HL-60 (cell line): ENCODE data around the gene PELI1.

Source experiments
- DNase-seq, 2 experiments: peaks; one replicate each; pipeline ENCODE4 v3.0.0-alpha.2; 2010 to 2020; ENCODE audit warnings: low read depth in 1 of 2, low spot score in 1 of 2
- H3K27ac ChIP-seq: fragments of 250-450 bp; sonication (Bioruptor Pico); replicated peaks from 2 replicates; pipeline ENCODE4 v1.5.1; 2020; ENCODE audit warnings: mild to moderate bottlenecking, moderate library complexity
- H3K27me3 ChIP-seq: fragments of 250-450 bp; sonication (Bioruptor Pico); 2 replicates; pipeline ENCODE4 v1.5.1; 2021; ENCODE audit warnings: mild to moderate bottlenecking, moderate library complexity; ENCODE audit not compliant: insufficient read depth, poor library complexity, severe bottlenecking
- H3K4me3 ChIP-seq: replicated peaks from 2 replicates; pipeline ENCODE4 v1.5.1; 2011; ENCODE audit warnings: mild to moderate bottlenecking, control low read depth, low read length; ENCODE audit not compliant: insufficient read depth
- CTCF ChIP-seq: IDR thresholded peaks from one replicate; pipeline ENCODE4 v1.5.1; 2011; ENCODE audit warnings: low read length, control low read depth, inconsistent platforms; ENCODE audit not compliant: insufficient read depth
- GABPA ChIP-seq: IDR thresholded peaks from 2 replicates; pipeline ENCODE4 v1.6.1; 2012; ENCODE audit warnings: low read depth
- POLR2AphosphoS5 ChIP-seq: IDR thresholded peaks from 2 replicates; pipeline ENCODE4 v1.6.1; 2012; ENCODE audit warnings: low read depth
- SPI1 ChIP-seq: IDR thresholded peaks from 2 replicates; pipeline ENCODE4 v1.6.1; 2012; ENCODE audit warnings: low read depth, mild to moderate bottlenecking, borderline replicate concordance
- TF ChIP-seq, protein P1 (sequence below): IDR thresholded peaks from 2 replicates; pipeline ENCODE4 v1.6.1; 2012; ENCODE audit warnings: low read depth; ENCODE audit not compliant: insufficient replicate concordance

PELI1 gene

GRCh38 chr2:64145119-64145518 lies 899 bp upstream of the PELI1 start:
- H3K27ac ChIP-seq = no peak overlapping the region
- TF ChIP-seq, protein P1, sequence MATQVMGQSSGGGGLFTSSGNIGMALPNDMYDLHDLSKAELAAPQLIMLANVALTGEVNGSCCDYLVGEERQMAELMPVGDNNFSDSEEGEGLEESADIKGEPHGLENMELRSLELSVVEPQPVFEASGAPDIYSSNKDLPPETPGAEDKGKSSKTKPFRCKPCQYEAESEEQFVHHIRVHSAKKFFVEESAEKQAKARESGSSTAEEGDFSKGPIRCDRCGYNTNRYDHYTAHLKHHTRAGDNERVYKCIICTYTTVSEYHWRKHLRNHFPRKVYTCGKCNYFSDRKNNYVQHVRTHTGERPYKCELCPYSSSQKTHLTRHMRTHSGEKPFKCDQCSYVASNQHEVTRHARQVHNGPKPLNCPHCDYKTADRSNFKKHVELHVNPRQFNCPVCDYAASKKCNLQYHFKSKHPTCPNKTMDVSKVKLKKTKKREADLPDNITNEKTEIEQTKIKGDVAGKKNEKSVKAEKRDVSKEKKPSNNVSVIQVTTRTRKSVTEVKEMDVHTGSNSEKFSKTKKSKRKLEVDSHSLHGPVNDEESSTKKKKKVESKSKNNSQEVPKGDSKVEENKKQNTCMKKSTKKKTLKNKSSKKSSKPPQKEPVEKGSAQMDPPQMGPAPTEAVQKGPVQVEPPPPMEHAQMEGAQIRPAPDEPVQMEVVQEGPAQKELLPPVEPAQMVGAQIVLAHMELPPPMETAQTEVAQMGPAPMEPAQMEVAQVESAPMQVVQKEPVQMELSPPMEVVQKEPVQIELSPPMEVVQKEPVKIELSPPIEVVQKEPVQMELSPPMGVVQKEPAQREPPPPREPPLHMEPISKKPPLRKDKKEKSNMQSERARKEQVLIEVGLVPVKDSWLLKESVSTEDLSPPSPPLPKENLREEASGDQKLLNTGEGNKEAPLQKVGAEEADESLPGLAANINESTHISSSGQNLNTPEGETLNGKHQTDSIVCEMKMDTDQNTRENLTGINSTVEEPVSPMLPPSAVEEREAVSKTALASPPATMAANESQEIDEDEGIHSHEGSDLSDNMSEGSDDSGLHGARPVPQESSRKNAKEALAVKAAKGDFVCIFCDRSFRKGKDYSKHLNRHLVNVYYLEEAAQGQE = no peak
- TF ChIP-seq SPI1 (no peak), POLR2AphosphoS5 (no peak), CTCF (no peak), GABPA (no peak)
- H3K4me3 ChIP-seq = no peak overlapping the region
- no peak for DNase-seq
- H3K27me3 ChIP-seq = no peaks in the 10 kb centered on the region

GRCh38 chr2:64143169-64144056 lies 807 bp downstream of the PELI1 start:
- peak in 1 of 2 experiments; percentile 18 for DNase-seq
- TF ChIP-seq, protein P1 = no peak
- TF ChIP-seq SPI1 = no peak
- no peak for TF ChIP-seq GABPA
- no peak for TF ChIP-seq POLR2AphosphoS5
- no peak for TF ChIP-seq CTCF
- H3K4me3 ChIP-seq = peak overlapping the region; percentile 83

GRCh38 chr2:64142741-64143168 lies 1.5 kb downstream of the PELI1 start:
- H3K27me3 ChIP-seq = no peaks in the 10 kb centered on the region
- H3K4me3 ChIP-seq = peak overlapping the region; percentile 83
- H3K27ac ChIP-seq = no peak overlapping the region; the same call in 1 of the 2 replicates
- TF ChIP-seq POLR2AphosphoS5 (no peak), SPI1 (no peak)
- TF ChIP-seq, protein P1 = no peak
- no peak for DNase-seq

More at GRCh38 chr2:64143169-64144056, 807 bp downstream of the PELI1 start:
- no peaks in the 10 kb centered on the region for H3K27me3 ChIP-seq
- peak overlapping the region; percentile 85 for H3K27ac ChIP-seq
